ENCODE measurements around the gene SLC24A4.

DNA sequence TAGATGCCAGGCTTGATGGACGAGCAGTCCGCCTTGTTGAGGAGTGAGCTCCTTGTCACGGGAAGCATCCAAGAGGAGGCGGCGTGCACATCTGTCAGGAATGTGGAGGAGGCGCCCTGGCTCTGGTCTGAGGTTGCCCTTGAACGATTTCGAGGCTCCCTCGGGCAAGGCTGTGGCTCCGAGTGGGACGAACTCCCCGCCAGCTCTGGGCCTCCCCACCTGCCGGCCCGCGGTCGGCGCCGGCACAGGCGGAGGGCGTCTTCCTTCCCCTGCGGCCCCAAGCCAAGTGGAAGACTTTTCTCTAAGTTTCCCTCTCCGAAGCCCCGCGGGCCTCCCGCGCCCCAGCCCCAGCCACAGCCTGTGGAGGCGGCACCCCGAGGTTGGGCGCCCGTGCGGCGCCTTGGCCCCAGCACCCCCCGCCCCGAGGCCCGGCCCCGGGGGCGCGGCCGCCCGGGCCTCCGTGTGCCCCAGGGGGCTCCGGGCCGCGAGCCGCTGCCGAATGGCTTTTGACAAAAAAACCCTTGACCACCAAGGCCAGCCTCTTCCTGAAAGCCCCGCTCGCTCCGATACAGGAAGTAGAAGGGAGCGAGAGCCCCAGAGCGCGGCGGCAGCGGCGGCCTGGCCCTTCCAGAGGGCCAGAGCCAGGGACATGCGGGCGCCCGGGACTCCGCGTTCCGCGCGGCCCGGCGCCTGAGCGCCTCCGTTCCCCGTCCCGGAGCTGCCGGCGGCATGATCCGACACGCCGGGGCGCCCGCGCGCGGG is 190.4 kb downstream of the SLC24A4 start, which contains the start of gene RIN3:
- TF ChIP-seq ZNF623 (tag by site-specific recombination; IDR thresholded peaks at IDR 0.05) (no peak), ZNF561 (tag by site-specific recombination; IDR thresholded peaks at IDR 0.05; ENCODE audit: borderline replicate concordance) (0 out of 2 replicates have a peak, but pooled peaks have one; percentile 52), ZNF274 (IDR thresholded peaks at IDR 0.05; ENCODE audit: low read length) (no peak), ZNF274 (tag by site-specific recombination; IDR thresholded peaks at IDR 0.05; ENCODE audit: borderline replicate concordance) (no peak), ZNF514 (tag by site-specific recombination; IDR thresholded peaks at IDR 0.05) (no peak), ZNF169 (tag by site-specific recombination; IDR thresholded peaks at IDR 0.05) (no peak), KLF10 (tag by site-specific recombination; IDR thresholded peaks at IDR 0.05) (0 out of 2 replicates have a peak, but pooled peaks have one; percentile 40), ZNF777 (tag by site-specific recombination; IDR thresholded peaks at IDR 0.05; ENCODE audit: borderline replicate concordance) (no peak), FEZF1 (tag by site-specific recombination; IDR thresholded peaks at IDR 0.05) (no peak), SETDB1 (IDR thresholded peaks at IDR 0.05; ENCODE audit: insufficient read length, low read length) (no peak)
- TF ChIP-seq, protein P1, sequence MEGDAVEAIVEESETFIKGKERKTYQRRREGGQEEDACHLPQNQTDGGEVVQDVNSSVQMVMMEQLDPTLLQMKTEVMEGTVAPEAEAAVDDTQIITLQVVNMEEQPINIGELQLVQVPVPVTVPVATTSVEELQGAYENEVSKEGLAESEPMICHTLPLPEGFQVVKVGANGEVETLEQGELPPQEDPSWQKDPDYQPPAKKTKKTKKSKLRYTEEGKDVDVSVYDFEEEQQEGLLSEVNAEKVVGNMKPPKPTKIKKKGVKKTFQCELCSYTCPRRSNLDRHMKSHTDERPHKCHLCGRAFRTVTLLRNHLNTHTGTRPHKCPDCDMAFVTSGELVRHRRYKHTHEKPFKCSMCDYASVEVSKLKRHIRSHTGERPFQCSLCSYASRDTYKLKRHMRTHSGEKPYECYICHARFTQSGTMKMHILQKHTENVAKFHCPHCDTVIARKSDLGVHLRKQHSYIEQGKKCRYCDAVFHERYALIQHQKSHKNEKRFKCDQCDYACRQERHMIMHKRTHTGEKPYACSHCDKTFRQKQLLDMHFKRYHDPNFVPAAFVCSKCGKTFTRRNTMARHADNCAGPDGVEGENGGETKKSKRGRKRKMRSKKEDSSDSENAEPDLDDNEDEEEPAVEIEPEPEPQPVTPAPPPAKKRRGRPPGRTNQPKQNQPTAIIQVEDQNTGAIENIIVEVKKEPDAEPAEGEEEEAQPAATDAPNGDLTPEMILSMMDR (tag by site-specific recombination; IDR thresholded peaks at IDR 0.05): no peak
- TF ChIP-seq, protein P2, sequence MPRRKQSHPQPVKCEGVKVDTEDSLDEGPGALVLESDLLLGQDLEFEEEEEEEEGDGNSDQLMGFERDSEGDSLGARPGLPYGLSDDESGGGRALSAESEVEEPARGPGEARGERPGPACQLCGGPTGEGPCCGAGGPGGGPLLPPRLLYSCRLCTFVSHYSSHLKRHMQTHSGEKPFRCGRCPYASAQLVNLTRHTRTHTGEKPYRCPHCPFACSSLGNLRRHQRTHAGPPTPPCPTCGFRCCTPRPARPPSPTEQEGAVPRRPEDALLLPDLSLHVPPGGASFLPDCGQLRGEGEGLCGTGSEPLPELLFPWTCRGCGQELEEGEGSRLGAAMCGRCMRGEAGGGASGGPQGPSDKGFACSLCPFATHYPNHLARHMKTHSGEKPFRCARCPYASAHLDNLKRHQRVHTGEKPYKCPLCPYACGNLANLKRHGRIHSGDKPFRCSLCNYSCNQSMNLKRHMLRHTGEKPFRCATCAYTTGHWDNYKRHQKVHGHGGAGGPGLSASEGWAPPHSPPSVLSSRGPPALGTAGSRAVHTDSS (tag by site-specific recombination; IDR thresholded peaks at IDR 0.05): no peak

Data from HEK293 (cell line).